Upper lobe of left lung (tissue), 6 donors: Measurements from ENCODE around the gene SUN1. TPM values are rescaled to one million over a fixed set of nuclear protein-coding genes. Genes with fewer than 3 reads are reported as not detected.

Source experiments
- ATAC-seq, 2 donors: fragments of 200-7000 bp; cut with Tn5 transposase; one replicate each; pipeline ENCODE4 v1.9.1; 2022; ENCODE audit warnings: mild to moderate bottlenecking in 2 of 2, moderate library complexity in 2 of 2; ENCODE audit not compliant: low FRiP score in 2 of 2
- DNase-seq, 2 donors: peaks; one replicate each; pipeline ENCODE4 v3.0.0-alpha.2; 2019 to 2020
- H3K27ac ChIP-seq, 4 donors: fragments of 200-600 bp; sonication (generic); one replicate each; pipeline ENCODE4 v1.5.1; 2016 to 2019
- H3K27me3 ChIP-seq, 4 donors: fragments of 200-600 bp; sonication (generic); one replicate each; pipeline ENCODE4 v1.5.1; 2017 to 2019
- H3K36me3 ChIP-seq, 4 donors: fragments of 200-600 bp; sonication (generic); one replicate each; pipeline ENCODE4 v1.5.1; 2016 to 2019
- H3K4me1 ChIP-seq, 4 donors: fragments of 200-600 bp; sonication (generic); one replicate each; pipeline ENCODE4 v1.5.1; 2018 to 2019
- H3K4me3 ChIP-seq, 4 donors: fragments of 200-600 bp; sonication (generic); one replicate each; pipeline ENCODE4 v1.5.1; 2017 to 2019; ENCODE audit warnings: mild to moderate bottlenecking in 2 of 4, moderate library complexity in 1 of 4
- H3K9me3 ChIP-seq, 4 donors: fragments of 200-600 bp; sonication (generic); one replicate each; pipeline ENCODE4 v1.5.1; 2018 to 2019
- EP300 ChIP-seq, 4 donors: sonication (generic); formaldehyde crosslinking; IDR thresholded peaks; one replicate each; pipeline ENCODE4 v1.5.1; 2017; ENCODE audit warnings: antibody characterized with exemption in 4 of 4, control low read depth in 2 of 4
- POLR2A ChIP-seq, 4 donors: fragments of 450-650 bp; IDR thresholded peaks; one replicate each; pipeline ENCODE4 v1.5.1; 2016 to 2017; ENCODE audit warnings: antibody characterized with exemption in 4 of 4, mild to moderate bottlenecking in 2 of 4
- POLR2AphosphoS5 ChIP-seq, 2 donors: sonication (generic); formaldehyde crosslinking; IDR thresholded peaks; one replicate each; pipeline ENCODE4 v1.5.1; 2017; ENCODE audit warnings: antibody characterized with exemption in 2 of 2
- WGBS, 2 donors: methylation state at CpG; one replicate each; pipeline ENCODE4 v1.1.5; 2017 to 2018; 5-methylcytosine and 5-hydroxymethylcytosine counted together
- total RNA-seq, 6 donors: library from RNA; depleted of rRNA in 4 of 6; stranded (reverse); fragments of >200 nt in 4 of 6; gene quantifications; one replicate each; pipeline versions ENCODE4 v1.1.0 to v1.2.1, GENCODE V29; 2016 to 2021
- TF ChIP-seq, protein P1 (sequence below), 6 experiments: fragments of 450-650 bp in 4 of 6; fragments of 200-600 bp in 2 of 6; sonication (generic) in 2 of 6; IDR thresholded peaks; one replicate each; pipeline ENCODE4 v1.5.1; 2016 to 2019; ENCODE audit warnings: antibody characterized with exemption in 6 of 6
- donor health status: DM: no; HTN: no; CAD: no; lungs with moderate emphysema.
- donor health status: DM: no; HTN: yes; CAD: no; lungs with severe emphysema.

SUN1 gene
- total RNA-seq, 6 donors from 2014 or later, result 107 to 196 (median 127) TPM

DNA sequence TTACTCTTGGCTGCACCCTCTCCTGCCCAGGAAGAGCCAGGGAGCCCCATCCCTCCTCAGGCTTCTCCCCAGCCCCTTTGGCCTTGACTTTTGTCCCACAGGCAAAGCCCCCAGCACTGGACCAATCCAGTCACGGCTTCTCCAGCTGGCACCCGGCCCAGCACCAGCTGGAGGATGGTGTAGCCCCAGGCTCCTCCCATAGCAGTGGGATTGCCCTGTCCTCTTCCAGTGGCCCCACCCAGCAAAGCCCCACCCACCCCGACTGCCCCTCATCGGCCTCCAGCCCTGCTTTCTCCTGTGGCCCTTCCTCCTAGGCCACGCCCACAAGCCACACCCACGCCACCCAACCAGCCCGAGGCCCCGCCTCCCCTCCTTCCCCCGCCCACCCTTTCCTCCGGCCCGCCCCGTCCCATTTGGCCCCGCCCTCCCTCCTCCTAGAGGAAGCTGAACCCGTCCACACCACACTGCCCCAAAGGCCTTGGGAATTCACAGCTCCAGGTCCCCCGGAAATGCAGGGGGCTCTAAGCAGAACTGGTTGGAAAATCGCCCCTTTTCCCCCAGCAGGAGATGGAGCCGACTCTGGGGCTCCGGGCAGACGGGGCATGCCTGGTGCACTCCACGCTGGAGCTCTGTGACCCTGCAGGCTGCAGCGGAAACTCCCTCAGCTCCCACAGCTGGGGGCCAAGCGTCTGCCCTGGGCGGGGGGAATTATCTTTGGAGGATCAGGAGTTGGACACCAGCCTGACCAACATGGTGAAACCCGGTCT lies 69.3 kb downstream of the SUN1 start:
- Histone ChIP-seq H3K9me3 (no peaks in the 10 kb centered on the region), H3K27ac (peak overlapping the region in 1 of 4 donors; percentile 37), H3K4me3 (no peak overlapping the region), H3K27me3 (no peaks in the 10 kb centered on the region), H3K36me3 (peaks cover 0 to 30% (median 22%) of the 10 kb centered on the region in 4 donors), H3K4me1 (peaks cover 15 to 25% (median 22%) of the 10 kb centered on the region in 4 donors)
- ATAC-seq, result peak; percentile 60 to 67
- WGBS, 2 donors, result 42 to 45% methylated on average over 8 to 12 of the region's 24 CpGs
- TF ChIP-seq EP300 (IDR thresholded peaks at IDR 0.05) (no peak), POLR2AphosphoS5 (IDR thresholded peaks at IDR 0.05) (no peak), POLR2A (IDR thresholded peaks at IDR 0.05) (no peak)
- TF ChIP-seq, protein P1, sequence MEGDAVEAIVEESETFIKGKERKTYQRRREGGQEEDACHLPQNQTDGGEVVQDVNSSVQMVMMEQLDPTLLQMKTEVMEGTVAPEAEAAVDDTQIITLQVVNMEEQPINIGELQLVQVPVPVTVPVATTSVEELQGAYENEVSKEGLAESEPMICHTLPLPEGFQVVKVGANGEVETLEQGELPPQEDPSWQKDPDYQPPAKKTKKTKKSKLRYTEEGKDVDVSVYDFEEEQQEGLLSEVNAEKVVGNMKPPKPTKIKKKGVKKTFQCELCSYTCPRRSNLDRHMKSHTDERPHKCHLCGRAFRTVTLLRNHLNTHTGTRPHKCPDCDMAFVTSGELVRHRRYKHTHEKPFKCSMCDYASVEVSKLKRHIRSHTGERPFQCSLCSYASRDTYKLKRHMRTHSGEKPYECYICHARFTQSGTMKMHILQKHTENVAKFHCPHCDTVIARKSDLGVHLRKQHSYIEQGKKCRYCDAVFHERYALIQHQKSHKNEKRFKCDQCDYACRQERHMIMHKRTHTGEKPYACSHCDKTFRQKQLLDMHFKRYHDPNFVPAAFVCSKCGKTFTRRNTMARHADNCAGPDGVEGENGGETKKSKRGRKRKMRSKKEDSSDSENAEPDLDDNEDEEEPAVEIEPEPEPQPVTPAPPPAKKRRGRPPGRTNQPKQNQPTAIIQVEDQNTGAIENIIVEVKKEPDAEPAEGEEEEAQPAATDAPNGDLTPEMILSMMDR (IDR thresholded peaks at IDR 0.05), result no peak
- DNase-seq, result peak; percentile 87 to 88

DNA sequence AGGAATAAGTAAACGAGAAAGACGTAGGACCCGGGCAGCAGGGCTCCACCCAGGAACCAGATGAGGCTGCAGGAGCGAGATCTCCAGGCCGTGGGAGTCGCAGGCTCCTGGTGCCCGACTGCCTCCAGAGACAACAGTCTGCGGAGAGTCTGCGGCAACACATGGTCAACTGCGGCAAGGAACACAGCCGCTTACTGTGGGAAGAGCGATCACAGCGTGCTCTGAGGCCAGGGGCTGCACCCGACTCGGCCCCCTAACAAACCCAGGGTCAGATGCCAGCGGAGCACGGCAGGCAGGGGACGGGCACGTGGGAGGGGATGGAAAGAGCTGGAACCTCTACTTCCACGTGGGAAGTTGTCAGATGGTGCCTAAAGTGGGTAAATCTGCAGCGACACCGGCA lies 70.7 kb downstream of the SUN1 start:
- H3K27ac ChIP-seq, result no peak overlapping the region
- no peaks in the 10 kb centered on the region for H3K9me3 ChIP-seq
- no peak overlapping the region for H3K4me3 ChIP-seq
- DNase-seq (peak in 1 of 2 donors; percentile 53), ATAC-seq (no peak)
- peaks cover 12 to 20% (median 16%) of the 10 kb centered on the region in 4 donors for H3K4me1 ChIP-seq
- no peaks in the 10 kb centered on the region for H3K27me3 ChIP-seq
- TF ChIP-seq POLR2AphosphoS5 (IDR thresholded peaks at IDR 0.05) (no peak), POLR2A (IDR thresholded peaks at IDR 0.05) (no peak)
- TF ChIP-seq, protein P1 (IDR thresholded peaks at IDR 0.05), result no peak
- H3K36me3 ChIP-seq, result peaks cover 0 to 17% (median 9%) of the 10 kb centered on the region in 4 donors
- WGBS, 2 donors, result 91 to 93% methylated on average over 22 of the region's 22 CpGs

DNA sequence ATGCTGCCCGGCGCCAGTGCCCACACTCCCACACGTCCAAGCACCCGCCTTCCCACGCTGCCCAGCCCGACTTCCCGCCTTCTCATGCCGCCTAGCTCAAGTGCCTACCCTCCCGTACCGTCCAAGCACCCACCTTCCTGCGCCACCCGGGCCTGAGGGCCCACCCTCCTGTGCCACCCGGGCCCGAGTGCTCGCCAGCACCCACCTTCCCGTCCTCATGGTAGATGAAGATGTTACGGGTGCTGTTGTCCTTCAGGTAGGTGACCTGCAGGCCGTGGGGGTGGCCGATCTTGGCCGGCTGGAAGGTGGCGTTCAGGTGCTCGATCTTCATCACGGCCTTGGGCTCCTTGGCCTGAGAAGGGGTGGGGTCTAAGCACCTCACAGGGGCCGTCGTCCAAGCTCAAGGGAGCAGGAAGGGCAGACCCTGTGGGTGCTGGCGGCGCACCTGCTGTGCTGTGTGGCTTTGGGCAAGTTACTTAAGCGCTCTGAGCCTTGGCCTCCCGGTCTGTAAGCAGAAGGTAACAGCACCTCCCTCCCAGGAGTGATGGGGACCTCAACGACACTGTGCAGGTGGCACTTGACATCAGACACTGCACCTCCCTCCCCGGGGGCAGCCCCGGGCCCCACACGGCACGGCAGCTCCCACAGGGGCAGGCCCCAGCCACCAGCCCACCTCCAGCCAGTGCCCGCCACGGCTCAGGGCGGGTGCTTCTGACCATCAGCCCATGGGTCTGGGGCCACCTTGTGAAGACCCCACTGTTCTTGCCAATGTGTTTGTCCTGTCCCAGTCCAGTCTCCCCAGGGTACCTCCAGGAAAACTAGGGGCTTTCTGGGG lies 71.9 kb downstream of the SUN1 start:
- H3K27ac ChIP-seq, result no peak overlapping the region
- ATAC-seq (no peak), DNase-seq (peak in 1 of 2 donors; percentile 75)
- H3K4me1 ChIP-seq, result peaks cover 8 to 21% (median 15%) of the 10 kb centered on the region in 4 donors
- H3K4me3 ChIP-seq, result no peak overlapping the region
- TF ChIP-seq, protein P1 (IDR thresholded peaks at IDR 0.05), result no peak
- TF ChIP-seq POLR2AphosphoS5 (IDR thresholded peaks at IDR 0.05) (no peak), EP300 (IDR thresholded peaks at IDR 0.05) (no peak), POLR2A (IDR thresholded peaks at IDR 0.05) (no peak)
- no peaks in the 10 kb centered on the region for H3K9me3 ChIP-seq
- H3K36me3 ChIP-seq, result peaks cover 0 to 7% (median 2%) of the 10 kb centered on the region in 4 donors
- 93 to 94% methylated on average over 16 to 25 of the region's 37 CpGs for WGBS, 2 donors
- no peaks in the 10 kb centered on the region for H3K27me3 ChIP-seq

DNA sequence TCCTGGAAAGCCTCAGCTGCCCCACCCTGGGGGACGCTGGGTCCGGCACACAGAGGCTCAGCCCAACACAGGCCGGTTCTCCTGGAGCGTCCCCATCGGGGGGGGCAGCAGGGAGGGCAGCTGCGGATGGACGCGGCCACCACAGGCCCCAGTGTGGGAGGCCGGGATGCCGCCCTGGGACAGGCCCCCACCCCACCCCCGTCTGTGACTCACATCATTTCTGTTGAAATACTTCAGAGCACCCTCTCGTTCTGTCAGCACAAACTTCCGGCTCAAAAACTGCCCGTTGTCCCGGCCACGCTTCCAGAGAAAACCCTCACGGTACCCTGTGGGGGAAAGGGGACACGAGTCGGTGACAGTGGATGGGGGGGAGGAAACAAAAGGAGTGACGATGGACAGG lies 72.6 kb downstream of the SUN1 start:
- 57 to 69% methylated on average over 9 to 17 of the region's 20 CpGs for WGBS, 2 donors
- no peak overlapping the region for H3K27ac ChIP-seq
- H3K9me3 ChIP-seq, result no peaks in the 10 kb centered on the region
- DNase-seq, result peak in 1 of 2 donors; percentile 74
- no peak overlapping the region for H3K4me3 ChIP-seq
- H3K36me3 ChIP-seq, result peaks cover 0 to 2% (median 0%) of the 10 kb centered on the region in 4 donors
- H3K4me1 ChIP-seq, result peaks cover 8 to 27% (median 20%) of the 10 kb centered on the region in 4 donors
- TF ChIP-seq, protein P1 (IDR thresholded peaks at IDR 0.05), result no peak
- TF ChIP-seq POLR2AphosphoS5 (IDR thresholded peaks at IDR 0.05), result no peak
- TF ChIP-seq EP300 (IDR thresholded peaks at IDR 0.05), result no peak
- TF ChIP-seq POLR2A (IDR thresholded peaks at IDR 0.05), result no peak
- H3K27me3 ChIP-seq, result no peaks in the 10 kb centered on the region
- peak in 1 of 2 donors; percentile 10 for ATAC-seq
